Activated naive CD4-positive, alpha-beta T cell treated with anti-CD3 and anti-CD28 coated beads, Interleukin-2, amount 50 U/mL, for 24 hours (primary cell): ENCODE results near the gene ARSB.
"Not testable (repeated sequence)": the region's sequence is repeated elsewhere in the genome, so short reads cannot be mapped to it uniquely, and the experiment has no call there.

Source experiments
- H3K27ac Mint-ChIP-seq: one replicate; pipeline ENCODE4 v1.8.0; 2021; ENCODE audit warnings: mild to moderate bottlenecking, mixed read lengths
- H3K27me3 Mint-ChIP-seq: one replicate; pipeline ENCODE4 v1.8.0; 2021; ENCODE audit warnings: mixed read lengths
- H3K36me3 Mint-ChIP-seq: one replicate; pipeline ENCODE4 v1.8.0; 2021; ENCODE audit warnings: mixed read lengths
- H3K4me1 Mint-ChIP-seq: one replicate; pipeline ENCODE4 v1.8.0; 2021; ENCODE audit warnings: mixed read lengths
- H3K4me3 Mint-ChIP-seq: one replicate; pipeline ENCODE4 v1.8.0; 2021; ENCODE audit warnings: mild to moderate bottlenecking, mixed read lengths
- H3K9me3 Mint-ChIP-seq: one replicate; pipeline ENCODE4 v1.8.0; 2021; ENCODE audit warnings: mixed read lengths

The ARSB gene

GRCh38 chr5:78782728-78783127 lies 202.4 kb downstream of the ARSB start:
- no peak overlapping the region for H3K27ac Mint-ChIP-seq
- no peaks in the 10 kb centered on the region for H3K4me1 Mint-ChIP-seq
- H3K9me3 Mint-ChIP-seq: peaks cover 18% of the 10 kb centered on the region
- H3K27me3 Mint-ChIP-seq: no peaks in the 10 kb centered on the region
- H3K36me3 Mint-ChIP-seq: peaks cover 34% of the 10 kb centered on the region
- no peak overlapping the region for H3K4me3 Mint-ChIP-seq

GRCh38 chr5:78781611-78782286 lies 203.4 kb downstream of the ARSB start:
- Mint-ChIP-seq H3K27me3 (no peaks in the 10 kb centered on the region), H3K27ac (no peak overlapping the region), H3K4me1 (no peaks in the 10 kb centered on the region), H3K9me3 (peaks cover 13% of the 10 kb centered on the region), H3K4me3 (no peak overlapping the region), H3K36me3 (peaks cover 29% of the 10 kb centered on the region)

GRCh38 chr5:78779771-78780616 lies 205.1 kb downstream of the ARSB start:
- Mint-ChIP-seq H3K36me3 (peaks cover 23% of the 10 kb centered on the region), H3K27ac (no peak overlapping the region), H3K4me3 (no peak overlapping the region), H3K4me1 (no peaks in the 10 kb centered on the region), H3K27me3 (no peaks in the 10 kb centered on the region), H3K9me3 (peaks cover 6% of the 10 kb centered on the region)

- Mint-ChIP-seq H3K36me3 (peaks cover 22% of the 10 kb centered on the region), H3K4me3 (no peak overlapping the region), H3K9me3 (peaks cover 5% of the 10 kb centered on the region), H3K27me3 (no peaks in the 10 kb centered on the region), H3K27ac (no peak overlapping the region), H3K4me1 (no peaks in the 10 kb centered on the region)
Measured at GRCh38 chr5:78779262-78779661, 205.8 kb downstream of the ARSB start.

- Mint-ChIP-seq H3K9me3 (no peaks in the 10 kb centered on the region), H3K27me3 (no peaks in the 10 kb centered on the region), H3K36me3 (peaks cover 19% of the 10 kb centered on the region)
Measured at GRCh38 chr5:78778538-78778937, 206.6 kb downstream of the ARSB start.

GRCh38 chr5:78777901-78778300 lies 207.2 kb downstream of the ARSB start:
- no peaks in the 10 kb centered on the region for H3K4me1 Mint-ChIP-seq
- H3K27ac Mint-ChIP-seq: no peak overlapping the region
- H3K9me3 Mint-ChIP-seq: no peaks in the 10 kb centered on the region
- peaks cover 19% of the 10 kb centered on the region for H3K36me3 Mint-ChIP-seq
- no peaks in the 10 kb centered on the region for H3K27me3 Mint-ChIP-seq
- H3K4me3 Mint-ChIP-seq: no peak overlapping the region

More at GRCh38 chr5:78778538-78778937, 206.6 kb downstream of the ARSB start:
- H3K27ac Mint-ChIP-seq: no peak overlapping the region
- H3K4me1 Mint-ChIP-seq: no peaks in the 10 kb centered on the region
- no peak overlapping the region for H3K4me3 Mint-ChIP-seq

DNA sequence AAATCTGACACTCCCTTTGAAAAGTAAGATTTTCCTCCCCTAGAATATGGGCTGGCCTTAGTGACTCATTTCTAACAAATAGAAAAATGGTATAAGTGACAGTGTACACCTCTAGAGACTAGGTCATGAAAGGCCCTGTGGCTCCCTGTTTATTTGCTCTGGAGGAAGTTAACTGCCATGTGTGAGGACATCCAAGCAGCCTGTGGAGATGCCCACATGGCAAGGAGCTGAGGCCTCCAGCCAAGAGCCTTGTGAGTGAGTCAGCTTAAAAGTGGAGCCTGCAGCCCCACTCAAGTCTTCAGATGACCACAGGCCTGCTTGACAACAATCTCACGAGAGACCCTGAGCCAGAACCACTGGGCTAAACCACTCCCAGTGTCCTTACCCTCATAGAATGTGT lies 208.5 kb downstream of the ARSB start:
- Mint-ChIP-seq H3K36me3 (peaks cover 19% of the 10 kb centered on the region), H3K4me1 (peaks cover 5% of the 10 kb centered on the region), H3K27me3 (no peaks in the 10 kb centered on the region), H3K9me3 (no peaks in the 10 kb centered on the region), H3K27ac (no peak overlapping the region), H3K4me3 (no peak overlapping the region)

DNA sequence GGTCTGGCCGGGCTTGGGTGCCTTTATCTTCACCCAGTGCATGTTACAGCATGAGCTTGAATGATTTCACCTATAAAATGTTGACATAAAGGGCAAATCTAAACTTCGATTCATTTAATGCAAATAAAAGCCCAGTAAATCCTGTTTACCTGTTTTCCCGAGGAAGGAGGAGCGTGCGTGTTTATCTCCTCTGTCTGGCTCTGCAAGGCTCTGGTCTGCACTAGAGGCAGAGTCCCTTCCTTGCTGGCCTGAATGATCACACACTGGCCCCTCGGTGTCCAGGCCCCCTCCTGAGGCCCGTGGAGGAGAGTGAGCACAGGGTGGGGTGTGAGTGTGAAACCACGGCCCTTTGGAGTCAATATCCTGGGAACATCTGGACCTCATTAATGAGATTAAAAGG lies 211.5 kb downstream of the ARSB start:
- no peaks in the 10 kb centered on the region for H3K27me3 Mint-ChIP-seq
- no peaks in the 10 kb centered on the region for H3K9me3 Mint-ChIP-seq
- no peak overlapping the region for H3K27ac Mint-ChIP-seq
- peaks cover 7% of the 10 kb centered on the region for H3K4me1 Mint-ChIP-seq
- H3K4me3 Mint-ChIP-seq: no peak overlapping the region
- H3K36me3 Mint-ChIP-seq: peaks cover 3% of the 10 kb centered on the region

GRCh38 chr5:78771260-78772205 lies 213.6 kb downstream of the ARSB start:
- Mint-ChIP-seq H3K4me3 (no peak overlapping the region), H3K4me1 (peaks cover 7% of the 10 kb centered on the region), H3K36me3 (peaks cover 1% of the 10 kb centered on the region), H3K27me3 (no peaks in the 10 kb centered on the region), H3K27ac (no peak overlapping the region), H3K9me3 (no peaks in the 10 kb centered on the region)

DNA sequence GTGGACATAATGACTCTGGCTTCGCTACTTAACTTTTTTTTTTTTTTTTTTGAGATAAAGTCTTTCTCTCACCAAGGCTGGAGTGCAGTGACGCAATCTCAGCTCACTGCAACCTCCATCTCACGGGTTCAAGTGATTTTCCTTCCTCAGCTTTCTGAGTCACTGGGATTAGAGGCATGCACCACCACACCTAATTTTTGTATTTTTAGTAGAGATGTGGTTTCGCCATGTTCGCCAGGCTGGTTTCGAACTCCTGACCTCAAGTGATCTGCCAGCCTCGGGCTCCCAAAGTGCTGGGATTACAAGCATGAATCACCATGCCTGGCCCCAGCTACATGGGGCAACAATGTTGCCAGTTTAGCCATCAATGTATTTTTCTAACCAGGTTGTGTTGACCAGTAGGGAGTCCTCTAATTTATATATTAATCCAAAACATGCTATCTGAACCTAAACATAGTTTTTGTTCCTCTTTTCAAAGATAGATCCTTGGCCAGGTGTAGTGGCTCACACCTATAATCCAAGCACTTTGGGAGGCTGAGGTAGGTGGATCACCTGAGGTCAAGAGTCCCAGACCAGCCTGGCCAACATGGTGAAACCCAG lies 216.2 kb downstream of the ARSB start:
- Mint-ChIP-seq H3K36me3 (peaks cover 1% of the 10 kb centered on the region), H3K27ac (no peak overlapping the region), H3K27me3 (peaks cover 3% of the 10 kb centered on the region), H3K9me3 (no peaks in the 10 kb centered on the region), H3K4me1 (peaks cover 7% of the 10 kb centered on the region), H3K4me3 (no peak overlapping the region)

- no peak overlapping the region for H3K4me3 Mint-ChIP-seq
Measured at GRCh38 chr5:78766412-78766762, 218.7 kb downstream of the ARSB start.

GRCh38 chr5:78765756-78766411 lies 219.2 kb downstream of the ARSB start:
- Mint-ChIP-seq H3K36me3 (peaks cover 1% of the 10 kb centered on the region), H3K27me3 (peaks cover 3% of the 10 kb centered on the region), H3K4me1 (no peaks in the 10 kb centered on the region), H3K4me3 (no peak overlapping the region), H3K27ac (no peak overlapping the region), H3K9me3 (no peaks in the 10 kb centered on the region)

More at GRCh38 chr5:78766412-78766762, 218.7 kb downstream of the ARSB start:
- Mint-ChIP-seq H3K27ac (no peak overlapping the region), H3K36me3 (peaks cover 1% of the 10 kb centered on the region), H3K27me3 (peaks cover 3% of the 10 kb centered on the region), H3K4me1 (no peaks in the 10 kb centered on the region), H3K9me3 (no peaks in the 10 kb centered on the region)

GRCh38 chr5:78765116-78765515 lies 220.0 kb downstream of the ARSB start:
- Mint-ChIP-seq H3K27ac (no peak overlapping the region), H3K4me1 (no peaks in the 10 kb centered on the region), H3K9me3 (no peaks in the 10 kb centered on the region), H3K27me3 (peaks cover 3% of the 10 kb centered on the region), H3K4me3 (no peak overlapping the region), H3K36me3 (peaks cover 1% of the 10 kb centered on the region)

DNA sequence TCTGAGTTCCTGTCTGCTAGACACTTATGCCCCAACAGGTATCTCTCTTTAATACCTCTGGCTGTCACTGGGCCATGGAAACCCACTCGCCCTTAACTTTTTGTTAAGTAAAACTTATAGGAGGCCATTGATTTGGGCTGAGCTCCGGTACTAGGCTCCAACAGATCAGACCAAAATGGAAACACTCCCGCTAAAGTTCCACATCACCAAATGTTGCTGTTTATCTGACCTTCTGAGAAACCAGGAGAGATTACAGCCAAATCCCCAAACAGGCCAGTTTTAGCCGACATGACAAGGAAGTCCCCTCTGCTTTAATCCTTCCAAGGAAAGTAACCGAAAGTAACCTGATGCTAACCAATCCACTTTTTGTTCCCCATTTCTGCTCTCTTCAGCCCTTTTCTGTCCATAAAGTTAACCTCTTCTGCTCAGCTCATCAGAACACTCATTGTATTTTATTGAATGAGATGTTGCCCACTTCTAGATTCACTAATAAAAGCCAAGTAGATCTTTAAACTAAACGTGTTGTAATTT lies 221.4 kb downstream of the ARSB start:
- Mint-ChIP-seq H3K4me3 (no peak overlapping the region), H3K4me1 (no peaks in the 10 kb centered on the region), H3K27ac (no peak overlapping the region), H3K9me3 (no peaks in the 10 kb centered on the region), H3K36me3 (peaks cover 1% of the 10 kb centered on the region), H3K27me3 (peaks cover 3% of the 10 kb centered on the region)

DNA sequence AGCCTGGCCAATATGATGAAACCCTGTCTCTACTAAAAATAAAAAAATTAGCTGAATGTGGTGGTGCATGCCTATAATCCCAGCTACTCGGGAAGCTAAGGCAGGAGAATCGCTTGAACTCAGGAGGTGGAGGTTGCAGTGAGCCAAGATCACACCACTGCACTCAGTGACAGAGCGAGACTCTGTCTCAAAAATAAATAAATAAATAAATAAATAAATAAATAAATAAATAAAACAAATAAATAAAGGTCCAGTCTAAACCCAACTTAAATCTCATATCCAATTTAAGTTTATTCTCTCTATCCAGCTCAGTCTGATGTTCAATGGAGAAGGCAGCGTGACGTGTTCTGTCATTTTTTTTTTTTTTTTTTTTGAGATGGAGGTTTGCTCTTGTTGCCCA lies 222.4 kb downstream of the ARSB start:
- not testable (repeated sequence) for H3K27me3 Mint-ChIP-seq, H3K4me3 Mint-ChIP-seq, H3K27ac Mint-ChIP-seq, H3K36me3 Mint-ChIP-seq, H3K4me1 Mint-ChIP-seq, H3K9me3 Mint-ChIP-seq
